SH-SY5Y (cell line): ENCODE data around the gene TNFRSF18.

Experiments
- GATA2 ChIP-seq: IDR thresholded peaks from 2 replicates; pipeline ENCODE4 v1.6.1; 2011; ENCODE audit warnings: mild to moderate bottlenecking, low read depth, low read length
- GATA3 ChIP-seq: IDR thresholded peaks from 2 replicates; pipeline ENCODE4 v1.6.1; 2011; ENCODE audit warnings: low read depth, mild to moderate bottlenecking, low read length, moderate library complexity

DNA sequence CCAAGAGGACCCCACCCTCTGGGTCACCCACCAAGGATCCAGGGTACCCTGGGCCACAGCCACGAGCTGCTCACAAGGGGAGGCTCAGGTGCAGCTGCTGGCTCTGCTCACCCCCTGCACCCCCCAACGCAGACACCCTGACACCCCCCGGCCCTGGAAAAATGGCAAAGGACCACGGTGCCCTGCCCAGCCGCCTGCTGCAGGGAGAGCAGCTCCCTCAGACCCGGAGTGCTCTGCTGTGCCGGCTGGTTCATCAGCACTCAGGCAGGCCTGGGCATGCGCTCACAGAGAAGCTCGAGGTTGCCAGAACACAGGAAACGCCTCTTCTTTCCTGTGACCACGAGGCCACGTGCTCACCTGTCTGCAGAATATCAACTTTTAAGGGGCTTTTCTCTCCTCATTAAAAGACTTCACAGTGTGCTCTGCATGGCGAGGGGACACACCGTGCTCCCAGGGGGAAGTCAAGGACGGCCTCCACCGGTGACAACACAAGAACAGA, 44.4 kb upstream of the TNFRSF18 start:
- no peak for TF ChIP-seq GATA2
- TF ChIP-seq GATA3: no peak
